Measurements from ENCODE around the gene KLF16.

The KLF16 gene

GRCh38 chr19:1854039-1854541, 9.3 kb downstream of the KLF16 start:
- DNase-seq = no peak

GRCh38 chr19:1853295-1854038, 9.9 kb downstream of the KLF16 start:
- DNase-seq = no peak

GRCh38 chr19:1852581-1853128, 10.7 kb downstream of the KLF16 start:
- no peak for DNase-seq

- DNase-seq = no peak
These were observed 11.5 kb downstream of the KLF16 start for GRCh38 chr19:1851654-1852580.

GRCh38 chr19:1850809-1851653, 12.3 kb downstream of the KLF16 start:
- no peak for DNase-seq

- DNase-seq = no peak
These were observed 13.4 kb downstream of the KLF16 start for GRCh38 chr19:1849886-1850398.

- no peak for DNase-seq
These were observed 14.3 kb downstream of the KLF16 start for GRCh38 chr19:1849132-1849474.

GRCh38 chr19:1848399-1849131, 14.8 kb downstream of the KLF16 start, which contains the start of gene REXO1:
Gene REXO1 (minus strand): TSS chr19:1848483. CDS start chr19:1848358, 125 bp downstream.
- no peak for DNase-seq

GRCh38 chr19:1847684-1848398, 15.5 kb downstream of the KLF16 start:
- DNase-seq = no peak

- DNase-seq = no peak
These were observed 16.1 kb downstream of the KLF16 start for GRCh38 chr19:1847348-1847683.

- DNase-seq = no peak
These were observed 16.7 kb downstream of the KLF16 start for GRCh38 chr19:1846517-1847204.

GRCh38 chr19:1845642-1846041, 17.7 kb downstream of the KLF16 start:
- no peak for DNase-seq

GRCh38 chr19:1845125-1845515, 18.3 kb downstream of the KLF16 start:
- DNase-seq = no peak

GRCh38 chr19:1844513-1845124, 18.8 kb downstream of the KLF16 start:
- no peak for DNase-seq

GRCh38 chr19:1843646-1844394, 19.6 kb downstream of the KLF16 start:
- DNase-seq = no peak

- DNase-seq = no peak
These were observed 20.3 kb downstream of the KLF16 start for GRCh38 chr19:1843116-1843515.

- DNase-seq = no peak
These were observed 22.0 kb downstream of the KLF16 start for GRCh38 chr19:1841209-1841924.

GRCh38 chr19:1840541-1841115, 22.8 kb downstream of the KLF16 start:
- DNase-seq = no peak

All from cortex of kidney (tissue), 1 donor.